A673 (cell line): ENCODE measurements around the gene ARHGEF4.

Experiments
- CTCF ChIP-seq: fragments of 300-800, 200-600 bp; sonication (generic); conservative IDR thresholded peaks from 2 replicates; pipeline ENCODE4 v1.5.1; 2017; ENCODE audit warnings: low read depth, mild to moderate bottlenecking, antibody characterized with exemption, low read length, moderate library complexity, mixed read lengths
- EZH2 ChIP-seq: fragments of 200-600 bp; sonication (generic); IDR thresholded peaks from 2 replicates; pipeline ENCODE4 v1.6.1; 2017; ENCODE audit warnings: borderline replicate concordance, low read depth, mild to moderate bottlenecking, mixed read lengths, antibody characterized with exemption, low read length; ENCODE audit not compliant: poor library complexity, severe bottlenecking

- TF ChIP-seq CTCF (no peak), EZH2 (no peak)
These were observed 198.6 kb downstream of the ARHGEF4 start for GRCh38 chr2:131035112-131035825.
